NT2/D1 (cell line): ENCODE results near the gene ITIH5.

ENCODE experiments used
- SUZ12 ChIP-seq: IDR thresholded peaks from 2 replicates; pipeline ENCODE4 v1.6.1; 2011; ENCODE audit not compliant: insufficient read length, insufficient read depth; ENCODE audit errors: extremely low read depth
- YY1 ChIP-seq: IDR thresholded peaks from 2 replicates; pipeline ENCODE4 v1.6.1; 2011; ENCODE audit not compliant: insufficient read length, insufficient read depth
- ZNF274 ChIP-seq: IDR thresholded peaks from 2 replicates; pipeline ENCODE4 v1.6.1; 2011; ENCODE audit warnings: mild to moderate bottlenecking, low read depth, low read length

GRCh38 chr10:7666253-7667023 is at the start of gene ITIH5:
- TF ChIP-seq YY1: no peak
- TF ChIP-seq ZNF274: no peak
- no peak for TF ChIP-seq SUZ12
